Effector CD8-positive, alpha-beta T cell (primary cell): ENCODE data around the gene SCN4B.

Experiments used
- DNase-seq: peaks from one replicate; lab custom pipeline; 2025; lab: John Stamatoyannopoulos, UW

Gene SCN4B

DNA sequence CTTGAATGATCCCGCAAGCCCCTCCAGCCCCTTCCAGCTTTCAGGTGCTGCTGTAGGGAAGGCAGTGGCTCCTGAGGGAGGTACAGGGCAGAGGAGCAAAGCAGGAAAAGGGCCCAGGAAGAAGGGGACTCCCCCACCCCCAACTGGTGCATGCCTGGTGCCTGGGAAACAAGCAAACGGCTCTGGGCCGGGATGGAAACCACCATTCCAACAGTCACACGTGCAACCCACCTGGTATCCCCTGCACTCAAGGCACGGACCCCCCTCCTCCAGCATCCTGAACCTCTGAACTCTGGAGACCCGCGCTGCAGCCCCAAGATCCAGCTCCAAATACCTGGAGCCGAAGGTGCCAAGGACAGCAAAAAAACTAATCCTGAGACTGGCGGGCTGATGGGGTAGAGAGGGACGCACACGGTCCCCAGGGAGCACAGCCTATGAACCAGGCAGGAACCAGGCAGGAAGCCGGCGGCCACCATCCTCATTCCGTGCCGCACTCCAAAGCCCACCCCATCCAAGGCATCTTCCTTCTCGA, 537 bp downstream of the SCN4B start:
- no peak for DNase-seq

- DNase-seq, result no peak
These were observed 1.2 kb downstream of the SCN4B start for GRCh38 chr11:118151431-118151830.

DNA sequence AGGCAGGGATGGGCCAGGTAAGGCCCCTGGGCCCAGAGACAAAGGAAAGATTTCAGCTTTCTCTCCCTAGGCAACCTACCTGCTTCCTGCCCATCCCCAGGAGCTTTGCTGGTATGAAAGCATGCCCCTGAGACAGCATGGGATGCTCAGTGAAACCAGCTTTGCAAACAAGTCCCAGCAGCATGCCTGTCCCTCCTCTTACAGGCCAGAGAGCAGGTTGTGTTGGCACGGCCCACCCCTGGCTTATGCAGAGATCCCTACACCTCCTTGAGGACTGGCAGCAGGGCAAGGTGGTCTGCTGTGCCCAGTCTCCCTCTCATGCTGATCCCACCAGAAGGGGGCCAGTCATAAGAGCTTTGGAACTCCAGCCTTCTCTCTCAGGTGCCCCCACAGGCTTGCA, 3.1 kb downstream of the SCN4B start:
- DNase-seq, result no peak

- no peak for DNase-seq
These were observed 3.8 kb downstream of the SCN4B start for GRCh38 chr11:118148856-118149255.

DNA sequence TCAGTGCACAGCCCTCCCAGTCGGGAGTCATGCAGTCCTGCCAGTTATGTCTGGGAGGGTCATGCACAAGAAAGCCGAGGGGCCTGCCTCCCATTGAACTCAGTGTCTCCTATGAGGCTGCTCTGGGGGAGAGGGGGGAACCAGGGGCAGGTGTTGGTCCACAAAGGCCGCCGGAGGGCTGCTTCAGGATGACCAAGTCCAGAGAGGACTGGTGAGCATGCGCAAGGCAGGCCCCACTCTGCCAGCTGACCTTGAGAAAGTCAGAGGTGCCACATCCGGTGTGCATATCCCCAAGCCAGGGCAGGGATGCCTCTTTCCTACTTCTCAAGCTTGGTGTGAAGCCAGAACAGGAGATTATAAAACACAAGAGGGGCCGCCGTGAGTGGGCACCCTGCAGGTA, 4.4 kb downstream of the SCN4B start:
- DNase-seq, result no peak

DNA sequence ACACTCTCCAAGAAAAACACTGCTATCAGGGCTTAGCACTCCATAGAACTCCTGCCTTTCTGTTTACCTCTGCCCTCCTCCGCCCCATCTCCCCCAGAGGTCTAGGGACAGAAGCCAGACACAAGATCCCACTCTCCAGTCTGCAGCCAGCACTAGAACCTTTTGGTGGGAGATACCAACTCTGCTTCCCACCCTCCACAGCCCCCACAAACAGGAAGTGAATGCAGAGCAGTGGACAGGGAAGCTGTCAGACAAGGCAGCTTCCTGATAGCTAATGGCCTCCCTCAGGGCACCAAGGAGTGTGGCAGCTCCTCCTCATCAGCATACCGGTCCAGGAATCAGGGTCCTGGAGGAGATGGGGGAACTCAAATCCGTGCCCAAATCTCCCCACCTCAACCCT, 5.1 kb downstream of the SCN4B start:
- DNase-seq, result no peak

- no peak for DNase-seq
These were observed 6.1 kb downstream of the SCN4B start for GRCh38 chr11:118146554-118146953.

DNA sequence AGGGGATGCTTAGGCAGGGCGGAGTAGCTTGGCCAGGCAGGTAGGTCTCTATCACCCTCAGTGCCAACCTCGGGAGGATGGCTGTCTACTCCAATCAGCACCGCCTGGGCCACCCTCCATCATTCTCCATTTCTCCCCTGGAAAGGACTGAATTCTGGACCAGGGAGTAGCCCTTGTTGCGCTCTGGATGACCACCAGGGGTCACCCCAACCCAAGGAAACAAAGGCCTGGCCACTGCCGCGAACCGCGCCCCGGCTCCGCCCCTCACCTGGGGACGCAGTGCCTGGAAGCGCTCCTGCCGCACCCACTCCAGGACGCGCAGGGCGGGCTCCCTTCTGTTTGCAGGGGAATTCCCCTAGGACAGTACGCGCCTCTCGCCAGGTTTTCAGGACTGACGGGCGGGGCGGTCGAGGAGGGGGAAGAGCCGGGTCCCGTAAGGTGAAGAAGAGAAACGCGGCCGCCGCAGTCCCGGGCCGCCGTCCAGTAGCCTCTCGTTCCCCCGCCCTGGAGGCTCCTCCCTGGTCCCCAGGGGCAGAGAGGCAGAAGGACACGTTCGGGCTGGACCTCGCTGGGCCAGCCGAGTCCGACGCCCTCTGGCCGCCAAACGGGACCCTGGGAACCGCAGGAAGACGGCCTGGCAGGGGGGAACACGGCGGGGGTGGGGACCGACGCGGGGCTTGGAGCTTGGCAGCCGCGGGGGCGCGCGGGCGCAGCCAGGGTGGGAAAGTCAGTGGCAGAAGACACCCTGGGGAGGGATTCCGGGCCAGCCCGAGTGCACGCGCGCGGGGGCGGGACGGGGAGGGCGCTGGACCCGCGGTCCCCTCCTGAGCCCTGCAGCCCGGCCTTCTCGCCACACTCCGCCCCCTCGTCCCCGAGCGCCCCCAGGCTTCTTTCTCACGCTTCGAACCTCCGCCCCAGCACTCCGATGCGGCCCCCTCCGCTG, 7.1 kb downstream of the SCN4B start:
- DNase-seq, result peak; percentile 85

- DNase-seq, result no peak
These were observed 8.0 kb downstream of the SCN4B start for GRCh38 chr11:118144301-118145268.

DNA sequence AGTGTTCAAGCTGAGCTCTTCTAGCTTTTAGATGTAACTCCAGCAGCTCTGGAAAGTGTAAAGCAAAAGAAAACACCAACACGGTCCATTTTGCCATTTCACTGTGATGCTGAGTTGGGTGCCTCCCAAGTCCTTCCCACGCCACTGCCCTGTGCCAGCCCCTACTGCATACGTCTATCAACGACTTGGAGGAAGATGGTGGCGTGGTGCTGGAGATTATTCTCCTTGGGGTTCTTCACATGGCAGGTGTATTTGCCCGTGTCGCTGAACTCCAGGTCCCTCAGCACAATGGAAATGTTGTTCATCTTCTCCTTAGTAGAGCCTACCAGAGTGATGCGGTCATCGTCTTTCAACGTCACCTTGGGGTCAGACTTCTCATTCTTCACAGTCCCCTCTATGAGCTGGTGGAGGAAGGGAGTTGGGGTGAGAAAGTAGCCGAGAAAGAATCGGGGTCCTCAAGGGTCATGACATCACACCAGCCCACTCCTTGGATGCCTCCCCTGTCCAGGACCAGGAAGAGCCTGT, 8.9 kb downstream of the SCN4B start:
- no peak for DNase-seq

DNA sequence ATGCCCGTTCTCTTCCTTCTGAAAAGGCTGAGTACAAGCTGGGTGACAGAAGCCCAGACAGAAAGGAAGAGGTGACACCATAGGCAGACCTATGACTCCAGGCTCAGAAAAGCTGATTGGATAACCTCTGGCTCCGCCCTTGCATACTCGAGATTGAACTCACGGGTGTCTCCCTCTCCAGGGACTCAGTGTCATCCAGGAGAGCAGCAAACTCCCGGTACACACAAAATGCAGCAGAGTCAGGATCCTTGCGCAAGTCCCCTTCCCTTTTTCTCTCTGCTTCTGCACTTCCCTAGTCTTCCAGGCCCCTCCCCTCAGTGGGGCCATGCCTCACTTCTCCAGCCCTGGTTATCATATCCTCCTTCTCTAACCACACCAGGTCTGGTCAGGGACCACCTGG, 9.8 kb downstream of the SCN4B start:
- DNase-seq, result no peak

DNA sequence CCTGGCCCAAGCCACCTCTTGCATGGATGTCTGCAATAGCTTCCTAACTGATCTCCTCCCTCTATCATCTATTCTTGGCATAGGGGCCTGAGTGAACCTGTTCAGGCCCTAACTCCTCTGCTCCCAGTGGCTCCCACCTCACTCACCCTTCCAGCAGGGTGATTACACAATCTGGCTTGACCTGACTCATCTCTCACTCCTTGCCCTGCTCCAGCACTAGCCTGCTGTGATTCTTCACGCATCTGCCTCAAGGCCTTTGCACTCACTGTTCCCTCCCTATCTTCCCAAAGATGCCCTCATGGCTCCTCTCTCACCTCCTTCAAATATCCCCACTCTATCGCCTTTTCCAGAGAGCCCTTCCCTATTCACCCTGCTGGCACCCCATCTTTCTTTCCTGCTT, 10.5 kb downstream of the SCN4B start:
- DNase-seq, result no peak

GRCh38 chr11:118139578-118139977, 13.0 kb downstream of the SCN4B start:
- DNase-seq, result no peak

GRCh38 chr11:118138839-118139420, 13.7 kb downstream of the SCN4B start:
- DNase-seq, result no peak

GRCh38 chr11:118136801-118137200, 15.8 kb downstream of the SCN4B start:
- no peak for DNase-seq

GRCh38 chr11:118136341-118136740, 16.3 kb downstream of the SCN4B start:
- DNase-seq, result no peak

DNA sequence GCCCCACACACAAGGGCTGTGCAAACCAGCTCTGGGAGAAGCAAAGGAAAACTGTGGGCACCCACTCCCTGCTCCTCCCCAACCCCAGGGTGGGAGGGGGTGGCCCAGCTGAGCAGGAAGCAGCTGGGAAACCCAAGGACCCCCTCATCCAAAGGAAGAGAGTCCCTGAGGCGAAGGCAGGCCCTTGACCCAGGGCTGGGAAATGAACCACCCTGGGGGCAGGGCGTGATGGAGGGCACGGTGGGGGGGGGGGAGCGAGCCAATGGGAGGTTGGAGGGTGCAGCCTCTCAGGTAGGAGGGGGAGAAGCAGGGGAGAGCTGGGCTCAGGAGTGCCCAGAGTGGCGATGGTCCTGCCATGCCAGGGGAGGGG, 16.8 kb downstream of the SCN4B start:
- DNase-seq, result no peak

GRCh38 chr11:118135051-118135795, 17.4 kb downstream of the SCN4B start:
- DNase-seq, result no peak

- DNase-seq, result no peak
These were observed 18.8 kb downstream of the SCN4B start for GRCh38 chr11:118133816-118134215.

GRCh38 chr11:118132385-118133151, 20.1 kb downstream of the SCN4B start:
- no peak for DNase-seq
